HG03571 (cell line): ENCODE results near the gene CYFIP2.
"Not testable (repeated sequence)": the region's sequence is repeated elsewhere in the genome, so short reads cannot be mapped to it uniquely, and the experiment has no call there.

Source experiments
- ATAC-seq: cut with Tn5 transposase; IDR thresholded peaks from one replicate; pipeline ENCODE4 v1.9.1; 2021; ENCODE audit not compliant: unreplicated experiment

The CYFIP2 gene

GRCh38 chr5:157265714-157266285, at the start of gene CYFIP2:
TSS of gene CYFIP2 (plus strand) at chr5:157266123. CDS start at chr5:157285362, 19,239 bp downstream.
- peak; percentile 85 for ATAC-seq

- ATAC-seq, result no peak
Observed at GRCh38 chr5:157216391-157217142, 49.4 kb upstream of the CYFIP2 start.

DNA sequence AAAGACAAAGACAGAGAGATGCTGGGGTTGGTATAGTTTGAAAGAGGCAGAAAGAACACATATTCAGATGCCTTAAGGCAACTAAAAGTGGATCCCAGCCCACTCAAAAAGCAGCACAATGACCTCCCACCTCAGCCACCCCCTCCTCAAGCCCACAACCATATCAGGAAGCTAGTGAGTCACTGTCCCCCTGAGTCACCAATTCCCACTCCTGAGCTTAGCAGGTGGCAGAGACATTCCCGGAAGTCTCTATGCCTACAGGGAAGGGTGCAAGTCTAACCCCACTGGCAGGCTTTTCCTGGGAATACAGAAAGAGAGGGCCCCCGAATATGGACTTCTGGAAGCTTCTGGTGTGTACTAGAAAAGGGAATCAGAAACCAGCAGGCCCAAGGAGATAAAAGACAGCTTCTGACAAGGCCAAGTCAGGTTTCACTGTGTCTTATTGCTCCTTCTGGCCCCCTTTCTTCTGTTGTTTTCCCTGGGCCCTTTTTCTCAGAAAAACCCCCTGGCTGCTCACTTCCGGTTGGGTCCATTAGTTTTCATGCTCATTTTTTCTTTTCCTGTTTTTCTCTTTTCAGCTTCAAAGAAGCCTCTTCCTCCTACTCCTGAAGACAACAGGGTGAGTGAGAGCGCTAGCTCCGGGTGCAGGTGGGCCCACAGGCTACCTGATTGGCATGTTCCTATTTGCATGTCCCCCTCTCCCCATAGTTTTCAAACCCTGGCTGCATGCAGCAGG, 48.5 kb upstream of the CYFIP2 start:
- ATAC-seq, result no peak

GRCh38 chr5:157219491-157220271, 46.2 kb upstream of the CYFIP2 start:
- peak; percentile 60 for ATAC-seq

DNA sequence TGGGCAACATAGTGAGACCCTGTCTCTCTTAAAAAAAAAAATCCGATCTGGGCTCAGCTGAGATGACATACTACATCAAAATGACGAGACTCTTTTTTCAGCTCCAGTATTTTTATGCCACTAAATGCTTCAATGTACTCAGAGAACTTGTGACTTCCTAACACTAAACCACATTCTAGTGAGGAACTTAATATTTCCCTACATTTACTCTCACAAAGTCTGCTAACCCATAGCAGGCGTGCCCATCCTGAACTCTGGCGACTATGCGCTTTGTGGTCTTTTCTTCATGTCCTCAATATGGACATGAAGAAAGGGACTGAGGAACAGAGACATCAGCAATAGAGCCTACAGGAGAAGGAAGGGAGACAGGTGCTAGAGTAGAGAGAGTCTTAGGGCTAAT, 44.0 kb upstream of the CYFIP2 start:
- no peak for ATAC-seq

DNA sequence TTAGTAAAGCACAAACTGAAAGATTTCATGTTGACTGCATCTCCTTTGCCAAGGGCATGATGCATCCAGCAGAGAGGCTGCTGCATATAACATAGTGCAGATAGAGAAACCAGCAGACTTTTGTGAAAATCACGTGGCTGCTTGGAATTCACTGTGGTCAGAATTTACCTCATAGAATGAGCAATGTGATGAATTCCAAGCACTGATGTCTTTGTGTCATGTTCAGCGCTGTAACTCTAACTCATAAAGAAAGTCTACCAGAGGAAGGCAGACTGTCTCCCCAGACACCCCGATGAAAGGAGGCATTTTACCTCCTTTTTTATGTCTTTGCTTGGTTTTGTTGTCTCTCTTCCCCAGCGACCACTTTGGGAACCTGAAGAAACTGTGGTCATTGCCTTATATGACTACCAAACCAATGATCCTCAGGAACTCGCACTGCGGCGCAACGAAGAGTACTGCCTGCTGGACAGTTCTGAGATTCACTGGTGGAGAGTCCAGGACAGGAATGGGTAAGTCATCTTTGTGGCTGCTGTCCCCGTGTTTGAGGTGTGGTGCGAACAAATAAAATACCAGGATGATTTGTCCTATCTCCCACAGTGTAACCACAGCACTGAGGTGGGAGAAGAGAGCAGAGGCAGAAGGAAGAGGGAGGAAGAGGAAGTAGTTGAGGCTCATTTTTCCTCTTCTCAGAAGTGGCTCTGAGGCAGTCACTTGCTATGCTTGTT, 43.3 kb upstream of the CYFIP2 start:
- ATAC-seq, result no peak

DNA sequence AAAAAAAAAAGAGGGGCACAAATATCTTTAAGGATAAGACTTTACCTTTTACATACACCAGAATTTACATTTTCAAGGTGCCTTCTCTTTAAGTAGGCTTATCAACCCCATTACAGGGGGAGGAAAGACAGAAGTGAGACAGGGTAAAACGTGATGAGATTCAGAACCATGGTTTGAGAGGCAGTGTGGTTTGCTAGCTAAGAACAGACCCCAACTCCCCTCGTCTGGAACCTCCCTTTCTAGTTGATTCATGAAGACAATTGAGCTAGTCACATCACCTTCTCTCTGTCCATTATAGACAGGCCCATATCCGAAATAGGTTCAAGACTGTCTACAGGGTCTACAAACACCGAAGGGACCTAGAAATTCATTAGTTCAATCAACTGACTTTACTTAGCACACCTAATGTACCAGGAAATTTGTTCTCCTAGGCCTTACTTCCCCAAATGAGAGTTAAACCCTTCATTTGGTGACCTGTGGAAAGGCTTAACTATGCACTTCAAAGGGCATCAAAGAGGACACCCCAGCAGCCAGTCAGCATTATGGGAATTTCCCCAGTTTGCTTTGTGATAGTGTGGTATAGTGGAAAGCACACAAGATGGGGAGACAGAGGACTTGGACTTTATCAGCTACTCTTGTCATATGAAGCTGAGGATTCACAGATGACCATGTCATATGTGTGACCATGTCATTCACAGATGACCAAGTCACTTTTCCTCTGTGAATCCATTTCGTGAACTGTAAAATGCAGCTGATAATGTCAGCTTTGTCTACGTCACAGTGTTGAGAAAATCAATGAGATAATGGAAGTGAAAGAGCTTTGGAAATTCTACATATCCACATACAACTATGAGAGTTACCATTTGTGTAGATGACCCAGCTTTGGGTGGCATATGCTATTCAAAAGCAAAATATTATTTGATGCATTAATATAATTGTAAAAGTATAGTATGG, 40.2 kb upstream of the CYFIP2 start:
- no peak for ATAC-seq

DNA sequence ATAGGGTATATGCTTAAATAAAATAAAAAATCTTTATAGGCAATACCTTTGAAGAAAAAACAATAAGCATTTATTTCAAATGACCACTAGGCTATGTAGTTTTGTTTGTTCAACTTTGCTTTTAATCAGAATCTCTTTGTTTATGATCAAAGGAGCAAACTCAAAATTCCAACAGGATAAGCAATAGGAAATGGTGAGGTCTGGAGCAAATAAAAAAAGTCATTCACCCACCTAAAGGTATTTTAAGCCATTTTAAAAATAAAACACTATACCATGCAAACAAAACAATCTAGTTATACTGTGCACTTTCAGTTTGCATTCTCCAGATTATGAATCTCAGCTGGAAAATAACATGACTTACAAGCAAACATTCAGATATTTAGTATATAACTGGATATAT, 35.3 kb upstream of the CYFIP2 start:
- no peak for ATAC-seq

DNA sequence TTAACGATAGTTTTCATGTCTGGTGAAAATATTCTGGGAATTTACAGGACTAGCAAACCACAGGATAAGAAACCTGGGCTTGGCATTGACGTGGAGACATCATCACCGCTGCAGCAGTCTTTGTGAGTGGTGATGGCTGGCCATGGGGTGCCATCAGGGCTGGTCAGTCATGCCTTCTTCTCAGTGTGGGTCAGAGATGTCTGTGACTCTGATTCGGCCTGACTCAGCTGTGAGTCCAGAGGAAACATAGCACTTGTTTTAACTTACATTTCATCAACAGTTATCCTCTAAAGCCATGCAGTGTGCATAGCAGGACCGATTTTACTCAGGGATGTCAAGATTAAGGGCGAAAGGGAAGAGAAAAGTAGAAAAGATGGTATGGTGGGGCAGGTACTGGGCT, 33.2 kb upstream of the CYFIP2 start:
- no peak for ATAC-seq

DNA sequence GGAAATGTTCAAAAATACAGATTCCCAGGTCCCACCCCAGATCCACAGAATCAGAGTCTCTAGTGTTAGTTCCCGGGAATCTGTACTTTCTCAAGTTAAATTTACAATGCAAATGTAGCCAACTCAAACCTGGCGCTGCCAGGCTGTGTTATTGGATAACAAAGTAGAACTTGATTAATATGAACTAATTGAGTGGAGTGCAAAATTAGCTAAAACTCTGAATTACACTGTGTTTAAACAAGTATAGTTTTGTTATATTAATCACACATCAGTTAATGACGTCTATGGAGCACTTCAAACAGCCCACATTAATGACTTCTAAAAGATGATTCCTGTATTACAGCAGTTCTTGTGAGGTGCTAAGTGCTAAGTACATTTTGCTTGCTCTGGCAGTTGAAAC, 32.4 kb upstream of the CYFIP2 start:
- no peak for ATAC-seq

GRCh38 chr5:157236423-157236822, 29.5 kb upstream of the CYFIP2 start:
- no peak for ATAC-seq

- no peak for ATAC-seq
Observed at GRCh38 chr5:157241483-157241882, 24.4 kb upstream of the CYFIP2 start.

- not testable (repeated sequence) for ATAC-seq
Observed at GRCh38 chr5:157244704-157245103, 21.2 kb upstream of the CYFIP2 start.

DNA sequence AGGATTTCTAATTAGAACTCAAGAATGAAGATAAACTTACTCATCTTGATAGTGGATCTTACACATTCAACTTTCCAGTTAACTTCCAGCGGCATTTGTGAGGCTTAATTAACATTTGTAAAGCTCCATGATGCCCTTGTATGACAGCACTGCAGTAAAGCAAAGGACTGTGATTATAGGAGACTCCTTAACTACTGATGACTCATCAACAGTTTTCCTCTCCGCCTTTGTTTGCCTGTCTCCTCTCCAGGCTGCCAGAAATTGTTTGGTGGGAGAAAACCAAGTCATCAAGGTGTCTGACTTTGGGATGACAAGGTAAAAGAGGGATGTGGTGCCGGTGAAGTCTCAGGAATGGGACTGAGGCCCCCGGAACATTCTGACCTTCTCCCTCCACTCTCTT, 20.4 kb upstream of the CYFIP2 start:
- ATAC-seq, result no peak

DNA sequence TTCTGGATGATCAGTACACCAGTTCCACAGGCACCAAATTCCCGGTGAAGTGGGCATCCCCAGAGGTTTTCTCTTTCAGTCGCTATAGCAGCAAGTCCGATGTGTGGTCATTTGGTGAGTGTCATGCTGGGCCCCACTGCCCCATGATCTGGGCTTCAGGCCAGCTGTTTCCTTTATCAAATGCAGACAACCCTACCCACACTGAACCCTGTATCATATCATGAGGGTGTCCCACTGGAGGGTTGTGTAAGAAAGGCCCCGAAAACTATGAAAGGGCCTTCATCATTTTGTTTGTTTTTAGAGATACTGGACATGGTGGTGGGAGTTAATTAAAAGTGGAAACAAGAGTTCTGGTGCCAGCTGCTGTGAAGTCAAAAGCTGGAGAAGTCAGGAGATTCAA, 20.0 kb upstream of the CYFIP2 start:
- no peak for ATAC-seq

DNA sequence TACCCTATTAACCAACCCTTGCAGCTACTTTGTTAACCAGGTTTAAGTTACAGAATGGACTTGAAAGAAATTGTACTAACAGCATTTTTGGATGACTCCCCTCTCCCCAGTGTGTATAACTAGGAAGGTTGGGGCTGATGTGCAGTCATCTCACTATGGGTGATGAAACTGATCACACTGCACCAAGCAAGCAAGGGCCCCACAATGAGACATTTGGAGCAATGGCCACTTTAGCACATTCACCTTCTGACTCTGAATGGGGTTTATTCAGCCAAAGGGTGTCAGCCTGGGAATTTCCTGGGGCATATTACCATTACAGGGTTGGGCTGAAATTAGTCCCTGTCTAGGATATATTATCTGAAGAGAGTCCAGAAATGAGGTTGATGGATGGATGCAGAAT, 18.7 kb upstream of the CYFIP2 start:
- no peak for ATAC-seq

DNA sequence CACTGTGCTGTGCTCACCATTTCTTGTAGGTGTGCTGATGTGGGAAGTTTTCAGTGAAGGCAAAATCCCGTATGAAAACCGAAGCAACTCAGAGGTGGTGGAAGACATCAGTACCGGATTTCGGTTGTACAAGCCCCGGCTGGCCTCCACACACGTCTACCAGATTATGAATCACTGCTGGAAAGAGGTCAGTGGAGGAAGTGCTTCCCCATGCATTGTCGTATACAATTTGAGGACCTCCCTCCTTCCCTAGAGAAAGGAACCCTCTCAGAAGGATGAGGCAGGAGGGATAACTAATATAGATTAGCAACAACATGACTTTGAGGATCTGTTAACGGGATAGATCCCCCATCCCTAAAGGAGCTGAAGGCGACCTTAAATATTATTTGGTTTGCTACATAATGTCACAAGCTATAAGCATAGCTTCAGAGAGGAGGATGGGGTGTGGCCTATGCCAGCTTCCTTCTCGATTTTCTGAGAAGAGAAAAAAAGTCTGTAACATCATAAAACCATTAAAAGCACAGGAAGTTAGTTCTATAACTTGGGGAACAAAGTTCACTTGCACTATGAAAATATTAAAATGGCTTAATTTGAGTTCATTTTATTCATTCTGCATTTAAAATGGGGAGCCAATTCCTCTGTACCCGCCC, 17.0 kb upstream of the CYFIP2 start:
- ATAC-seq, result no peak

DNA sequence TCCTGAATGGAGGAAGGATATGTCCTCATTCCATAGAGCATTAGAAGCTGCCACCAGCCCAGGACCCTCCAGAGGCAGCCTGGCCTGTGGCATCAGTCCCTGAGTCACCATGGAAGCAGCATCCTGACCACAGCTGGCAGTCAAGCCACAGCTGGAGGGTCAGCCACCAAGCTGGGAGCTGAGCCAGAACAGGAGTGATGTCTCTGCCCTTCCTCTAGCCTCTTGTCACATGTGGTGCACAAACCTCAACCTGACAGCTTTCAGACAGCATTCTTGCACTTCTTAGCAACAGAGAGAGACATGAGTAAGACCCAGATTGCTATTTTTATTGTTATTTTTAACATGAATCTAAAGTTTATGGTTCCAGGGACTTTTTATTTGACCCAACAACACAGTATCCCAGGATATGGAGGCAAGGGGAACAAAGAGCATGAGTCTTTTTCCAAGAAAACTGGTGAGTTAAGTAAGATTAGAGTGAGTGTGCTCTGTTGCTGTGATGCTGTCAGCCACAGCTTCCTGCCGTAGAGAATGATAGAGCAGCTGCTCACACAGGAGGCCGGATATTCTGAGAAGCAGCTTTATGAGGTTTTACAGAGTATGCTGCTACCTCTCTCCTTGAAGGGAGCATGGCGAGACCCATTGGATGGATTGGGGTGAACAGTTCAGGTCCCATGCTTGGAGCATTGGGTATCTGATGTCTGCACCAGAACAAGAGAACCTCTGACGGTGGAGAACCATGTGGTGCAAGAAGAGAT, 13.0 kb upstream of the CYFIP2 start:
- ATAC-seq, result peak; percentile 94
